NCI-H2107 treated with DMSO at 0.1 percent for 48 hours (cell line): ENCODE results near the gene HRG.
"Not testable (repeated sequence)": the region's sequence is repeated elsewhere in the genome, so short reads cannot be mapped to it uniquely, and the experiment has no call there.

ENCODE experiments used
- DNase-seq: peaks from one replicate; lab custom pipeline; 2025; ENCODE audit not compliant: unreplicated experiment; lab: John Stamatoyannopoulos, UW

HRG gene

DNA sequence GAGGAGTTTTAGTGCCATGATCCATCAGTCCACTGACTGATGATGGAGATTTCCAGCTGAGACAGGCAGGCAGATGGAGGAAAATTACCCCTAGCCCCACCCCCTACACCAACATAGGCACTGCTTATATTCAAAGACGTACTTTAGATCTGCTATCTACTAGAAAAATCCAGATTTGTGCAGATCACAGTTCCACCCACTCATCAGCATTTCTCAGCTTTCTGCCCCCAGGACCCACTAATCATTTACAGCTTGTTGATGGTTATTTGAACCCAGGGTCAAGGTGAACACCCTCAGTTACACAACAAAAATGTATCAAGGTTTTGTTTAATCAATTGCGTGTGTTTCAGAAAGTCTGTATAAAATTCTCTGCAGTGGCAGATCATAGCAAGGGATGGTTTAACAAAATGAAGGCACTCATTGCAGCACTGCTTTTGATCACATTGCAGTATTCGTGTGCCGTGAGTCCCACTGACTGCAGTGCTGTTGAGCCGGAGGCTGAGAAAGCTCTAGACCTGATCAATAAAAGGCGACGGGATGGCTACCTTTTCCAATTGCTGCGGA lies at the start of gene HRG:
Gene HRG (plus strand): TSS at position 390 of the 564 bp plus-strand sequence. CDS start 18 bp downstream, at position 408.
- no peak for DNase-seq

- no peak for DNase-seq
Measured at GRCh38 chr3:186616299-186616617, 49.6 kb upstream of the HRG start.

- DNase-seq, result peak; percentile 92
Measured at GRCh38 chr3:186617036-186617946, 48.5 kb upstream of the HRG start.

GRCh38 chr3:186618318-186618938 lies 47.4 kb upstream of the HRG start:
- DNase-seq, result no peak

DNA sequence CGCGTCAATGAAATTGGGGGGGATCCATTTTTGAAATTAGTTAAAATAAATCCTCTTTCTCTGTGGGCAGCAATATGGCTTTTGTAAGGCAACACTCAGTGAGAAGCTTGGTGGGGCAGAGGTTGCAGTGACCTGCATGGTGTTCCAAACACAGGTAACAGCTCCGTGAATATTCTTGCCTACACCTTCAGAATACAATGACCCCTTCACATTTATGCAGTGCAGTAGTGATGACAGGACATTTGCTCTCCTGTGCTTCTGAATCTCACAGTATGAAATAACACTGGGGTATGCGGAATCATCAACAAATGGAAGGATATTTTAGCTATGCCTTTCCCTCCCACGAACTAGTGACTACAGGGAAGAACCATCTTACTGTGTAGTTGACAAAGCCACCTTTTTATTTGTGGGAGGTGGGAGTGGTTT lies 46.0 kb upstream of the HRG start:
- DNase-seq, result no peak

- DNase-seq, result no peak
Measured at GRCh38 chr3:186620213-186621092, 45.4 kb upstream of the HRG start.

DNA sequence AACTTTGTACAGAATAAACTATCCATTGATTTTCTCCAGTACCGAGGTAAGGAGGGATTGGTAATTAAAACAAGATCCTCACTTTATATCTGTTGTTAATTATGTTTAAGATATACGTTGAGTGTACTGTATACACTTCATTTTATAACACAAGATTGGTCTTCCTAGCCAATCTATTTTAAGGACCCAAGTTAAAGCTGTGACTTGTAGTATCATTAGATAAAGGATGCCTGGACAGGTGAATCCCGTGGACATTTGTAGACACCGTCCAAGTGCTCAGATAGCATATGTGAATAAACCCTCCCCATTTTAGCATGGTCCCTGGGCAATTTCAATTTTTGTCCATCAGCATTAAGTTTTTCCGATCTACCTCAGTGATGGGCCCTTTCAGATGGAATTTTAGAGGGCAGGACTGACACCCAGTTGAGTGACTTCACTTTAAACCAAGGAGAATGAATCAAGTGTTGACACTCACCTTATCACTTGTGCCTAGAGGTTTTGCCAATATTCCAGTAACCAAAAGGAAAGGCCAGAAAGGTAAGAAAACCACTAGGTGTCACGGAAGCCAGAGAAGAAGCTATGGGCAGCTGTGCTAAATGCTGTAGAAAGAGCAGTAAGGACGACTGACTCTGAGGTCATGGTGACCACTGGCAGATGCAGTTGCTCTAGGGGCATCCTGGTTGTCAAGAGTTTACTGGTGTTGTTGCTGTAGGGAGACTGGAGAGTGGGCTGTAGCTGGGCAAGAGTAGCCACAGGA lies 43.7 kb upstream of the HRG start:
- DNase-seq, result no peak

DNA sequence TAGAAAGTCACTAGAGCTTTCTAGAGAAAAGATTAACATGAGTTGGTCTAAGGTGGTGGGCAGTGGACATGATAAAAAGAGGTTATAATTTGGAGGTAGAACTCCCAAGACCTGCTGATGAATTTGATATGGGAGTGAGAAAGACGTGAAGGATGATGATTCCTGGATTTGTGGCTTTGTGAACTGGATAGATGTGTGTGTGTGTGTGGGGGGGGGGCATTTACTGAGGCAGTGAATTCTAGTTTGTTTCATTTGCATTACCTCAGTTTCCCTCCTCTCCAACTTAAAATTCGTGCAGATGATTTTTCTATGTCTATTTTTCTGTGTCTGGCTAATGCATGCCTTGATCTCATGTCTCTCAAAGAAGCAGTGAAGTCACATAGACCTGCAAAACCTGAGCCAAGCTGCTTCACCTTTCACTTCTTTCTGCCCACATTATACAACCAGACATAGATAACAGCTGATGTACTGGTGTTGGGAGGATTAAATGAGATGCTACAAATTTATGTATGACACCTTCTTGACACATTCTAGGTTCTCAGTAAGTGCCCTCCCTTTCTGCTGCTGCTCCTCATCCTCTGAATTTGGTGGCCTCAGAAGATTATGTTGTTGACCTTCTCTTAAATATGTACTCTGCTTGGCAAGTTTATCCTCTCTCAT lies 43.0 kb upstream of the HRG start:
- DNase-seq, result no peak

GRCh38 chr3:186624598-186624997 lies 41.2 kb upstream of the HRG start:
- DNase-seq, result no peak

DNA sequence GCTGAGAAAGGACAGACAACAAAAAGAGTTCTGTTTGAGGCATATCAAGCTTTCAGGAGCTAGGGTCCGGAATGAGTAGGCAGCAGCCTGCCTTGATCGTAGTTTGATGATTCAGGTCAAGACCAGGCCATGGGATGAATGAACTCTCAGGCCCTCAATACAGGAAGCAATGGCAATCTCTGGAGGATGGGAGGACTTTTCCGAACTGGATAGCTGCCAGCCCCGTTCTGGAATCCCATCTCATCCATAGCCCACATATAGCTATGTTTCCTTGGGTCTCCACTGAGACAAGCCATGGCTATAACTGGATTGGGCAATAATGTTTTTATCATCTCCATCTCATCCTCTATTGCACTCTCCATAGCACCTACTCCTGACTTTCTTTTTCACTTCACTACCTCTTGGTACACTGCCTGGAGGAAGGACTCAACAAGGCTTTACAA lies 40.2 kb upstream of the HRG start:
- no peak for DNase-seq

DNA sequence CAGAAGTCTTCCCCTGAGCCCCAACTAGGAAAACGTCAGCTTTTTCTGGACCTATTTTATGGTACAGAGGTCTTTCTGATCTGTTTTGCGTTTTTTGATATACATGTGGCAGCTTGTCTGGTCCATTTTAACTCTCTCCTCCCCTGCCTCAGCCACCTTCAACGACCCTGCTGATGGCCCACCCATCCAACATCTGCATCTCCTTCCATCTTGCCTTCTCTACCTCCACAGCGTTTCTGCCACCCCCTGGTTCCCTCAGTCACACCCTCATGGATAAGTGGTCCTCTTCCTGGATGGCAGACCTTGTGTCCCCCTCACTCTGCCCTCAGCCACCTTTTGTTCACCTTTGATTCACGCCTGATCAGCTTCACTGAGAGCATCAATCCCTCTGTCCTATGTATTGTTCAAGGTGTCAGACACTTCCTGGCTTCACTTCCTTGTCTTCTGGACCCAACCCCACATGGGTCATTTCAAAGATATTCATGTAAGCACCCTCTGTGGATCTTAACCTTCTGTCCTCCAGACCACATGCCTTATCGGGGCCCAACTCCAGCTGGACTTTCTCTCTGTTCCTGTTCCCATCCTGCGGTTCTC lies 39.5 kb upstream of the HRG start:
- no peak for DNase-seq

DNA sequence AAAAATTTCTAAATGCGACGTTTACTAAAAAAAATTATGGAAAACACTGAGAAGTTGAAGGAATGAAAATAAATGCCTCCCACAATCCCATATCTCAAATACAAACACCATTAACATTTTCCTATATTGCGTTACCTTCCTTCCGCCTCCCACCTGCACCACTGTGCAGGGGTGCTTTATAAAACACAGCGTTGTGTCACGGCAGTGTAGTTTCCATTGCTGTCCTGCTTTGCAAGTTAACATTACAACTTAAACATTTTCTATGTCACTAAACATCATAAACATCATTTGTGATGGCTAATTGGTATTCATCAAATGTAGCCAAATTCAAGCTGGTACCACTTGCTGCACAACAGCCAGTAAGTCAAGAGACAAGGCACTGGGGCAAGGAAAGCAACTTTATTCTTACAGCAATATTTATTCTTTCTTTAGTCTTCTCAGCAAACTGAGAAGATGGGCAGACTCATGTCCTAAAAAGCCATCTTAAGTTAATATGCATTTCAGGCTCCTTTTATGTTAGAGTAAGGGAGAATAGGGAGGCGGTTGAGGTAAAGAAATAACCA lies 37.9 kb upstream of the HRG start:
- DNase-seq, result no peak

DNA sequence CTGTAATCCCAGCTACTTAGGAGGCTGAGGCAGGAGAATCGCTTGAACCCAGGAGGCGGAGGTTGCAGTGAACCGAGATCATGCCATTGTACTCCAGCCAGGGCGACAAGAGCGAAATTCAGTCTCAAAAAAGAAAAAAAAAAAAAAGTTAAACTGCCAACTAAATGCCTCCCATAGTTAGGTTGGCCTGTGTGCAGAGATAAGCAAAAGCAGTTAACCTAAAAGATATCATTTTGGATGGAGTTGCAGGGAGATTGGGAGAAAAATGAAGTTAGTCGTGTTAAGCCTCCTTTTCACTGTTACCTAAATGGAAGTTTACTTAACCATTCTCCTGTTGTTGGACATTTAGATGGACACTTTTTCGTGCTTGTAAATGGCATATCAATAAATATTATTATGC lies 37.1 kb upstream of the HRG start:
- no peak for DNase-seq

GRCh38 chr3:186630950-186631641 lies 34.7 kb upstream of the HRG start:
- DNase-seq, result no peak

DNA sequence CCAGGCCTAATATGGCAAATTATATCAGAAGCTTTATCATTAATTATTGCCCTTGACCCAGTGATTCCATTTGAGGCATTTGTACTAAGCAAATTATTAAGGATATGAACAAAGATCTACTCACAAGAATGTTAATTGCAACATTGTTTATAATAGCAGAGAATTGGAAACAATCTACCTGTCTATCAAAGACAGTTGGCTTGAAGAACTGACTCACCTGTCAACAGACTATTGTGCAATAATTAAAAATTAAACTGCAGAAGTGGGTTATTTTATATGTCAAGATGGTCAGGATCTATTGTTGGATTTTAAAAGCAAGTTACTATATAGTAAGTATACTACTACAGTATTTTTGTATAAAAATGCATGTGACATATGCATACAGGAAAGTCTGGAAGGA lies 32.3 kb upstream of the HRG start:
- no peak for DNase-seq

- DNase-seq, result not testable (repeated sequence)
Measured at GRCh38 chr3:186634207-186634606, 31.6 kb upstream of the HRG start.

DNA sequence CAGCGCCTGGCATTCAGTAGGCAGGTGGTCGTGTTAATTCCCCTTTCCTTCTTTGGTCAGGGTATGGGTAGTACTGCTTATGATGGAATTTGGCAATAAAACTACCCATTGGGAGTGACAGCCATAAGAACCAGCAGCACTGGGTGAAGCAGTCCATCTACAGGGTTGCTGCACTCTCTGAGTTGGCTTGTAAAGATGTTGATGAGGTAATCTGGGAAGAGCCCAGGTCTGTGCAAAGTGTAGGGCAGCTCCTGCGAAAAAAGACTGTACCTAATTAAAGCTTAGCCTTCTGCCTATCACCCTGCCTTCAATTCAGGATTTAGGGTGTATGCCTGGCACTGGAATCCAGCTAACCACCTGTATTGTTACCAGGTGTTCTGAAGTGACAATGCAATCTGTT lies 30.3 kb upstream of the HRG start:
- no peak for DNase-seq

DNA sequence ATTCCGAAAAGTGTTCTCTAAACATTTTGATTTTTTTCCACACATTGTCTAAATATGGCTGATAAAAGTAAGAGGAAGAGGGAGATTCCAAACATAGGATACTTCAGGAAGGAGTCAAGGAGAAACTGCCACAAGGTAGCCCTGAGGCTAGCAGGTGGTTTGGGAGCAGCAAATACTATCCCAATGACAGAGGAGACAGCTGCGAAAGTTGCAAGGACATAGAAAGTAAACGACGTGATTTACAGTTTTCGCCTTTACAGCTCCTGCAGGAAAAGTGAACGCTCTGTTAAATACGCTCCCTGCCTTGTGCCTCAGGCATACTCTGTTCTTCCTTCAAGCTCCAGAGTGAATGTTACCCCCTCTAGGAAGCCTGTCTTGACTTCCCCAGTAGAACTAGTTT lies 29.3 kb upstream of the HRG start:
- DNase-seq, result no peak

- no peak for DNase-seq
Measured at GRCh38 chr3:186637686-186638085, 28.1 kb upstream of the HRG start.
